ENCODE results near the gene SIN3A.

GRCh38 chr15:75403892-75404291 is 47.6 kb downstream of the SIN3A start:
- TF ChIP-seq CTCF (conservative IDR thresholded peaks at IDR 0.05; ENCODE audit: low read depth, low read length) (no peak), RFX5 (IDR thresholded peaks at IDR 0.05; ENCODE audit: low read depth, low read length) (no peak), MAFK (IDR thresholded peaks at IDR 0.05; ENCODE audit: low read depth, low read length) (no peak), FOS (IDR thresholded peaks at IDR 0.05; ENCODE audit: low read depth, low read length) (no peak), BHLHE40 (IDR thresholded peaks at IDR 0.05; ENCODE audit: low read depth, low read length) (no peak), POLR2A (IDR thresholded peaks at IDR 0.05; ENCODE audit: low read depth, low read length) (no peak)

All from IMR-90 (cell line).